Fibroblast of skin of back (primary cell): Measurements from ENCODE around the gene SLC39A11.
"Not testable (repeated sequence)": the region's sequence is repeated elsewhere in the genome, so short reads cannot be mapped to it uniquely, and the experiment has no call there.

Experiments used
- DNase-seq: peaks from one replicate; pipeline ENCODE4 v3.0.0-alpha.2; 2013

The SLC39A11 gene

DNA sequence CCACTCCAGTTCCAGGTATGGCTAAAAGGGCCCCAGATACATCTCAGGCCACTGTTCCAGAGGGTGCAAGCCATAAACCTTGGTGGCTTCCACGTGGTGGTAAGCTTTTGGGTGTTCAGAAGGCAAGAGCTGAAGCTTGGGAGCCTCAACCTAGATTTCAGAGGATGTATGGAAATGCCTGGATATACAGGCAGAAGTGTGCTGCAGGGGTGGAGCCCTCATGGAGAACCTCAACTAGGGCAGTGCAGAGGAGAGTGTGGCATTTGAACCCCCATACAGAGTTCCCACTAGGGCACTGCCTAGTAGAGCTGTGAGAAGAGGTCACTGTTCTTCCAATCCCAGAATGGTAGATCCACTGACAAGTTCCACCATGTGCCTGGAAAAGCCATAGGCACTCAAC lies 267.3 kb downstream of the SLC39A11 start:
- DNase-seq = no peak

DNA sequence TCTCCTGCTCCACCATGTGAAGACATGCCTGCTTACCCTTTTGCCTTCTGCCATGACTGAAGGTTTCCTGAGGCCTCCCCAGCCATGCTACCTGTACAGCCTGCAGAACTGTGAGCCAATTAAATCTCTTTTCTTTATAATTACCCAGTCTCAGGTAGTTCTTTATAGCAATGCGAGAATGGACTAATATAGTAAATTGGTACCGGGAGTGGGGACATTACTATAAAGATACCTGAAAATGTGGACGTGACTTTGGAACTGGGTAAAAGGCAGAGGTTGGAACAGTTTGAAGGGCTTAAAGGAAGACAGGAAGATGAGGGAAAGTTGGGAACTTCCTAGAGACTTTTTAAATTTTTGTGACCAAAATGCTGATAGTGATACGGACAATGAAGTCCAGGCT lies 268.2 kb downstream of the SLC39A11 start:
- not testable (repeated sequence) for DNase-seq

GRCh38 chr17:72822358-72823023 lies 270.0 kb downstream of the SLC39A11 start:
- DNase-seq = no peak

DNA sequence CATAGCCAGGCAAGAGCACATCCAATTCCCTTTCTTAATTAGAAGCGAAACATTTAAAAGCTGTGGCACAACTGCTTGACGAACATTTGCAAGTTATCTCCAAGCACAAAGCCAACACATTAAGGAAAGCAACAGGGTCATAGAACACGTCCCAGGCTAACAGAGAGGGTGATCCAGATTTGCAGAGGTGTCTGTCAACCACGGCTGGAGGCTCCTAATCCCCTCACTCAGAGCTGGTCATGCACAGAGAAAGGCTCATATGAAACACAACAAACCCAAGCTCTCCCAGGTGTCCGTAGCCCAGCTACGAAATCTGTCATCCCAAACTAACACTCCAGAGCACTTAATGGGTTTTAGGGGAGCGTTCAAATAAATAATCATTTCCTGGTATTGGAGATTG lies 276.1 kb downstream of the SLC39A11 start:
- no peak for DNase-seq

- DNase-seq = no peak
These were observed 279.0 kb downstream of the SLC39A11 start for GRCh38 chr17:72813481-72813880.

DNA sequence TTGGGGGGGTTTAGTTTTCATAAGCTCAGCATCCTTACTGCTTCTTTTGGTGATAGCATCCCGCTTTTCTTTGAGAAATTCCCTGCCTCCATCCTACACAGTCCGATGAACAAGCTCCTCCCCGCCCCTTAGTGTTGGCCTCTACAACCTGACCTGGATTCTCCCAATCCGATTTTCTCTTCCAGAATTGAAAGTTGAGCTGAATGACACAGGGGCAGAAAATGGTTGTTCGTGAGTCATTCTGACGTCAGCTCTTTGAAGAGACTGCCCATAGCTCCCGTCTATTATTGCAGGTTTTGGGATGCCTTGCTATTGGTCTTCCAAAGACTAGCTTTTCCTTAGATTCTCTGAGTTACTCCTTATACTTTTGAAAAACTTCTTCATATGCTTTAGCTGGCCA lies 279.7 kb downstream of the SLC39A11 start:
- peak; percentile 12 for DNase-seq

- no peak for DNase-seq
These were observed 280.4 kb downstream of the SLC39A11 start for GRCh38 chr17:72811976-72812687.

DNA sequence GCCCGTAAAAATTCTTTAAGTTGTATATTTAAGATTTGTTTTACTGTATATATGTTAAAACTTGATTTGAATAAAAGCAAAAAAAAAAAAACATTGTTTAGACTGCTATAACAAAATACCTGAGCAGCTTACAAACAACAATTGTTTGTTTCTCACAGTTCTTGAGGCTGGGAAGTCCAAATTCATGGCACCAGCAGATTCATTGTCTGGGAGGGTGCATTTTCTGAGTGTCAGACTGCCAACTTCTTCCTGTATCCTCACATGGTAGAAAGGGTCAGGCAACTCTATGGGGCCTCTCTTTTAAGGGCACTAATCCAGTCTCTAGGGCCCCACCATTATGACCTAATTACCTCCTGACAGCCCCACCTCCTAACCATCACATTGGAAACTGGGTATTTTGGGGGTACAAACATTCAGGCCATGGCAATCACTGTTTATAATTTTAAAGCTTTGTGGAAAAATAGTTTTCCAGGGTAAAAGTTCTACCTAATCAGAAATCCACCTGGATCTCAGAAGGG lies 281.4 kb downstream of the SLC39A11 start:
- no peak for DNase-seq

- DNase-seq = no peak
These were observed 286.5 kb downstream of the SLC39A11 start for GRCh38 chr17:72806011-72806410.

- DNase-seq = peak; percentile 17
These were observed 287.4 kb downstream of the SLC39A11 start for GRCh38 chr17:72804949-72805707.

DNA sequence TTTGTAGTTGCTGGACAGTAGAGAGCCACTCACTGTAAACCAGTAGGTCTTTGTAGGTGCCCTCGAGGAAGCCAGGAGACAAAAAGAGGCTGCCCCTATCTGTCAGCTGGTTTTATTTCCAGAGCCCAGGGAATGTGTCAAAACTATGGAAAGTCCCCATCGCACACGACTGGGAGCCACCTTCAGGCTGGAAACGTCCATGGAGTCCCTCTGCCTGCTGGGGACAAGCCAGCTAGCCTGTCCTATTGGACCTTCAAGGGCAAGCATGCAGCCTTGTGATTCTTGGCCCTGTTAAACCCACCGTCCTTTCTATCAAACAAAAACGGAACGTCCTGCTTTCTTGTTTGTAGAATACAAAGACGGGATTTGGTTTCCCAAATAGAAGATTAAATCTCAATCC lies 289.8 kb downstream of the SLC39A11 start:
- no peak for DNase-seq

DNA sequence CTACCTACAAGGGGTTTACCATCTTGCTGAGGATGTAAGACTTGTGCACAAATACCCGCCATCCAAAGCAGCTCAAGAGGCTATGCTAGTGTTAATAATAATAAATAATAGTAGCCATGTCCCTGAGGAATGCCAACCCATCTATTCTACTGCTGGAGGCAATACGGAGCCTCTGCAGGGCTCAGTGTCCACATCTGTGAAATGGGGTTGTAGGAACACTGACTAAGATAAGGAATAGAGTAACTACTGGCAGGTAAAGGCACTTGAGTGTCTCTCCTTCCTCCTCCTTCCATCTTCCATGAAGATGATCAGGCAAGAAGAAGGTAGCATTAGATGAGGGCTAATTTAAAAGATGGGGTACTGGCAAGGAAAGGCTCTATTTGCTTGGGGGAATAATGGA lies 295.3 kb downstream of the SLC39A11 start:
- DNase-seq = no peak

DNA sequence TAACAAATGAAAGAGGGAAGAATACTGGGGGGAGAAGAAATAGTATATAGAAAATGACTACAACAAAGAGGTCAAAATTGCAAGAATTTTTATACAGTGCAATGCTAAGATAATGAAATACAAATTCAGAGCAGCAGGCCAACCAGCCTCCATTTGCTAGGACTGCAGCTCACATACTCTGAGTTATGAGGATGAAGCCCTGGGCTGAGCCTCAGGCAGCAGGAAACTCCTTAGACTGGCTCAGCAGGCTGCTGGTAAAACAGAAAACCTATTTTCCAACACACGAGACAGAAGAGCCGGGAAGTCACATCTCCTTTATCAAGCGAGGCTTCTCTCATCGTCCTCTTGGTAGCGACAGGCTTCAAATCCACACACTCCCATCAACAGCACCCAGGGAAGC lies 296.5 kb downstream of the SLC39A11 start:
- DNase-seq = no peak

DNA sequence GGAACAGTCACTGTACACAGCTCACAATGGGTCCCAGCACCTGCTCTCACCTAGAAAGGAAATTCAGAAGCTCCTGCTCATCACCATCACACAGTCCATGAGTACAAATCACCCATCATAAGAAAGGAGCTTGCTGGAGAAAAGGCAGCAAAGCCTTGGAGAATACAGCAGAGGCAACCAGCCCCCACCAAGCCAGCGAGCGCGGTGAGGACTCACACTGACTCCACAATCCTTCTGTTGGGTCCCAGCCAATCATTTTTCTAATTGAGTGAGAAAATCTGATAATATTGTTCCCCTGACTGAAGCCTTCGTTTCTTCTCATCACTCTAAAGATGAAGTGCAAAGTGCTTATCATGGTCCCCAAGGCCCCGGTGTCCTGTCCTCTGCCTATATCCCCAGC lies 298.3 kb downstream of the SLC39A11 start:
- no peak for DNase-seq

- DNase-seq = no peak
These were observed 299.7 kb downstream of the SLC39A11 start for GRCh38 chr17:72792771-72793170.

- no peak for DNase-seq
These were observed 302.3 kb downstream of the SLC39A11 start for GRCh38 chr17:72790190-72790589.

- no peak for DNase-seq
These were observed 302.8 kb downstream of the SLC39A11 start for GRCh38 chr17:72789711-72790110.

DNA sequence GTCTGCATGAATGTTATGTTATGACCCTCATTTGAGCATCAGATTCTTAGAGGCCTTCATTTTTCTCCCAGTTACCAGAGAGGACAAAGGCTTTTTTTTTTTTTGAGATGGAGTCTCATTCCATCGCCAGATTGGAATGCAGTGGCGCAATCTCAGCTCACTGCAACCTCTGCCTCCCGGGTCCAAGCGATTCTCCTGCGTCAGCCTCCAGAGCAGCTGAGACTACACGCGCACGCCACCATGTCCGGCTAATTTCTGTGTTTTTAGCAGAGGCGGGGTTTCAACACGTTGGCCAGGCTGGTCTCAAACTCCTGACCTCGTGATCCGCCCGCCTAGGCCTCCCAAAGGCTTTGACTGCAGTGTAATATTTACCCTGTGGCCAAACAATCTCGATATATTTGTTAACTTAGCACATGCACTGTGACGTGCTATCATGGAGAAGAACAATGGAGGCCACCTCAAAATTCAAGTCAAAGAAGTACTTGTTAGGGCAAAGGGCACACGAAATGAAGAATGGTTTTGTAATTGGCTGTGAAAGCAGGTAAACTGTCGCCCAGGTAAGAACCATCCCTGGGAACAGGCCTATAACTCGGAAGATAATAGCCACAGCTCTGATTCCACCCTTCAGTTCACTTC lies 303.4 kb downstream of the SLC39A11 start:
- DNase-seq = peak; percentile 30

- no peak for DNase-seq
These were observed 306.3 kb downstream of the SLC39A11 start for GRCh38 chr17:72786209-72786608.

- DNase-seq = no peak
These were observed 309.3 kb downstream of the SLC39A11 start for GRCh38 chr17:72782985-72783701.

- not testable (repeated sequence) for DNase-seq
These were observed 310.1 kb downstream of the SLC39A11 start for GRCh38 chr17:72782437-72782836.
